ENCODE measurements around the gene IL6R. TPM values are rescaled to one million over a fixed set of nuclear protein-coding genes. Genes with fewer than 3 reads are reported as not detected.

Gene IL6R
- total RNA-seq, 5 donors from 2014 or later (not counting 1 experiment from before 2014, with no cell fraction given) = 76.0 to 87.9 (median 80.8) TPM

DNA sequence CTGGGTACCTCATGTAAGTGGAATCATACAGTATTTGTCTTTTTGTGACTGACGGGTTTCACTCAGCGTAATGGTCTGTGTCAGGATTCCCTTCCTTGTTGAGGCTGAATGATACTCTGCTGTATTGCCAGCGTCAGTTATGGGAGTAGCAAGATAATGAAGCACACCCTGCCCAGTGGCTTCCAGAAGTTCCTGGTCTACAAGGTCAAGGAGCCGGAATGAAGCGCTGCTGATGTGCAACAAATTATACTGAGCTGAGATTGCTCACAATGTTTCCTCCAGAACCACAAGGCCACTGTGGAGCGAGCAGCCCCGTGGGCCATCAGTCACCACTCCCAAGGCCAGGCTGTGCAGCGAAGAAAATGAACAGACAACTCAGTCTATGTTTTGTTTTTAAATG is 72.9 kb downstream of the IL6R start:
- ChIA-PET POLR2A (no interaction called here), CTCF (interaction anchor here in 1 of 2 donors (2.3 kb wide), 1 partner anchor 13 kb away, joined by 6 read pairs; no protein-coding TSS in a partner anchor)
- Mint-ChIP-seq H3K9me3 (no peaks in the 10 kb centered on the region), H3K27me3 (no peaks in the 10 kb centered on the region), H3K4me1 (peaks cover 17 to 21% (median 18%) of the 10 kb centered on the region in 3 donors), H3K36me3 (no peaks in the 10 kb centered on the region), H3K4me3 (no peak overlapping the region), H3K27ac (peak overlapping the region in 1 of 2 donors; percentile 88)
- ATAC-seq (replicated peaks in 1 of 4) (no peak), DNase-seq (no peak)
- Histone ChIP-seq H3K27me3 (replicated peaks in 1 of 2; ENCODE audit: control insufficient read depth in 2 of 2, extremely low read depth in 1 of 2, insufficient read depth in 2 of 2, low read length in 1 of 2) (no peaks in the 10 kb centered on the region), H3K4me3 (ENCODE audit: control insufficient read depth in 1 of 2, extremely low read depth in 1 of 2, low read length in 1 of 2) (no peak overlapping the region), H3K36me3 (ENCODE audit: control insufficient read depth in 2 of 2, extremely low read depth in 1 of 2, insufficient read depth in 1 of 2, low read length in 1 of 2) (no peaks in the 10 kb centered on the region), H3K4me1 (ENCODE audit: control insufficient read depth in 1 of 2, extremely low read depth in 1 of 2, insufficient read depth in 2 of 2, low read length in 2 of 2) (peaks cover 0 to 4% of the 10 kb centered on the region in 2 experiments), H3K9me3 (no peaks in the 10 kb centered on the region), H3K27ac (ENCODE audit: low read length) (no peak overlapping the region)
- 92% methylated on average over 3 of the region's 8 CpGs for WGBS (ENCODE audit: insufficient coverage)

DNA sequence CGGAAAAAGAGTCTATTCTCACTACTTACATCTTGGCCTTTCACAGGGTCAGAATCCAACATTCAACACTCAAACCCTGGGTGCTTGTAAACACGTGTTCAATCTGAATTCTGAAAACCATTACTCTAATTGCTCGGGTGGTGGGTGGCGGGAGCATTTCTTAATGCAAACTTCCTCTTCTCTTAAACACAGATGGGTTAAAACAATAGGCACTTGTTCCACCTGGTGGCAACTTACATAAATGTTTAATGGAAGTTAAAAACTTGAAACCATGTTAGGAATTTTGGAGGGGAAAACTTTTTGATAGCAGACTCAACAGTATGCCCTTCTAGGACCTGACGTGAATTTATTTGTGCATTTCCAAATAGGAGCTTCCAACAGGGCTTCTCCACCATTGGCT is 73.5 kb downstream of the IL6R start:
- Histone ChIP-seq H3K27ac (ENCODE audit: low read length) (no peak overlapping the region), H3K27me3 (replicated peaks in 1 of 2; ENCODE audit: control insufficient read depth in 2 of 2, extremely low read depth in 1 of 2, insufficient read depth in 2 of 2, low read length in 1 of 2) (no peaks in the 10 kb centered on the region), H3K36me3 (ENCODE audit: control insufficient read depth in 2 of 2, extremely low read depth in 1 of 2, insufficient read depth in 1 of 2, low read length in 1 of 2) (no peaks in the 10 kb centered on the region), H3K4me3 (ENCODE audit: control insufficient read depth in 1 of 2, extremely low read depth in 1 of 2, low read length in 1 of 2) (no peak overlapping the region), H3K4me1 (ENCODE audit: control insufficient read depth in 1 of 2, extremely low read depth in 1 of 2, insufficient read depth in 2 of 2, low read length in 2 of 2) (peaks cover 0 to 4% of the 10 kb centered on the region in 2 experiments), H3K9me3 (no peaks in the 10 kb centered on the region)
- Mint-ChIP-seq H3K4me3 (no peak overlapping the region), H3K27me3 (peaks cover 0 to 4% of the 10 kb centered on the region in 2 donors), H3K4me1 (peaks cover 17 to 21% (median 18%) of the 10 kb centered on the region in 3 donors), H3K36me3 (no peaks in the 10 kb centered on the region), H3K9me3 (no peaks in the 10 kb centered on the region), H3K27ac (peak overlapping the region; percentile 64 to 88)
- ATAC-seq (replicated peaks in 1 of 4) (peak; percentile 40 to 74 (median 62)), DNase-seq (peak in 5 of 35 experiments; percentile 11 to 53 (median 25))
- WGBS (ENCODE audit: insufficient coverage) = no CpG with 5 or more reads among the region's 5 CpGs
- CTCF ChIA-PET = interaction anchor here (1.1 to 3.3 kb wide), 8 partner anchors 12 to 607 kb away, joined by 3 to 25 read pairs (median 5); no protein-coding TSS in a partner anchor
- POLR2A ChIA-PET = no interaction called here

DNA sequence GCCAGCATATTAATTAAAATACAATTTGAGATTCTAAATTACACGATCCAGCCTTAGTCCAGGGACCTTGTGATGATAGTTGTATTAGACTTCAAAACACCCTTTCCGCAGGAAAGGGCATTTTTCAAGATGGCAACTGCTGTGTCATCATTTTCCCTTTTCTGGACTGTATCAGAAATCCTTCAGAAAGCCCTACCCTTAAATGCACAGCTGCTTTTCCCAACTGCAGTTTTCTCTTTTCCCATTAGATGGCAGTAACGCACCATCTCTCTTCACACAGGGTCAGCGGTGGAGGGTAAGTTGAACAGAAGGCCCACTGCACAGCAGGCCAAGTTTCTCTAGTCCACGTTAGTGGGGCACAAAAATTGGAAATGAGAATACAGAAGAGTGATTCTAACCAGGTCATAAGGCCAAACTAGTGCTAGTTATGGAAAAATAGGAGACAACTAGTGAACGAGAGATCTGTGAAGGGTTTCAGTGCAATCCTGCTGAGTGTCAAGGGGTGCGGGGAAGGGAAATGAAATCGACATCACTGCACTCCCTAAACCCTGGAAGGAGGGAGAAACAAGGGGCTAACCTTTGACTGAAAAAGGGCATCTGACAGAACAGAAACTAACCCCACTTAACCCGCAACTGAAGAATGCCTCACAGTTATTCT is 74.8 kb downstream of the IL6R start:
- Histone ChIP-seq H3K36me3 (ENCODE audit: control insufficient read depth in 2 of 2, extremely low read depth in 1 of 2, insufficient read depth in 1 of 2, low read length in 1 of 2) (no peaks in the 10 kb centered on the region), H3K27ac (ENCODE audit: low read length) (no peak overlapping the region), H3K27me3 (replicated peaks in 1 of 2; ENCODE audit: control insufficient read depth in 2 of 2, extremely low read depth in 1 of 2, insufficient read depth in 2 of 2, low read length in 1 of 2) (no peaks in the 10 kb centered on the region), H3K9me3 (no peaks in the 10 kb centered on the region), H3K4me3 (ENCODE audit: control insufficient read depth in 1 of 2, extremely low read depth in 1 of 2, low read length in 1 of 2) (no peak overlapping the region), H3K4me1 (ENCODE audit: control insufficient read depth in 1 of 2, extremely low read depth in 1 of 2, insufficient read depth in 2 of 2, low read length in 2 of 2) (peaks cover 0 to 4% of the 10 kb centered on the region in 2 experiments)
- Mint-ChIP-seq H3K9me3 (no peaks in the 10 kb centered on the region), H3K36me3 (no peaks in the 10 kb centered on the region), H3K4me1 (peaks cover 17 to 21% (median 18%) of the 10 kb centered on the region in 3 donors), H3K27me3 (peaks cover 0 to 4% of the 10 kb centered on the region in 2 donors), H3K4me3 (no peak overlapping the region), H3K27ac (no peak overlapping the region)
- ChIA-PET POLR2A (no interaction called here), CTCF (interaction anchor here (0.5 to 3.3 kb wide), 17 partner anchors 13 to 816 kb away, joined by 3 to 25 read pairs (median 3); no protein-coding TSS in a partner anchor)
- peak in 23 of 35 experiments; percentile 21 to 83 (median 40) for DNase-seq
- WGBS (ENCODE audit: insufficient coverage) = 50% methylated on average over 2 of the region's 9 CpGs
- peak; percentile 82 to 87 (median 83) for ATAC-seq (replicated peaks in 1 of 4)

DNA sequence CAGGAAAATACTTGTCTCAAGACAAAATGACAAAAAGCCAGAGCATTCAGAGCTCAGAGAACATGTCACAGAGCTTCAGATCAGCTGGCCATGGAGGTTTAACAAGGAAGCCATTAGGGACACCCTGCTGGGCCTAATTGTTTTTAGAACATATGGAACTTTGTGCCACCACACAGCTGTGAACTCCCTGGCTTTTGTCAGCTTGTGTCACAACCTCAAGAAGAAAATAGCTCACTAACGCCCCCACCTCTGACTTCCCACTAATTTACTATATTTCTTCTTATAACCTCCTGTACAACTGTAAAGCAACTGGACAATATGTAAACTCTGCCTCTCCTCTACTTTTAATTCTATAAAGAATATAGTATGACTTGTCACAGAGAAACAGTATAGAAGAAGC is 75.9 kb downstream of the IL6R start:
- Mint-ChIP-seq H3K4me3 (no peak overlapping the region), H3K27ac (no peak overlapping the region), H3K4me1 (peaks cover 17 to 21% (median 18%) of the 10 kb centered on the region in 3 donors), H3K9me3 (no peaks in the 10 kb centered on the region), H3K27me3 (peaks cover 0 to 4% of the 10 kb centered on the region in 2 donors), H3K36me3 (no peaks in the 10 kb centered on the region)
- H3K9me3 ChIP-seq = no peaks in the 10 kb centered on the region
- ATAC-seq (replicated peaks in 1 of 4) = no peak
- H3K27ac ChIP-seq (ENCODE audit: low read length) = no peak overlapping the region
- H3K4me1 ChIP-seq (ENCODE audit: control insufficient read depth in 1 of 2, extremely low read depth in 1 of 2, insufficient read depth in 2 of 2, low read length in 2 of 2) = peaks cover 0 to 4% of the 10 kb centered on the region in 2 experiments
- no peaks in the 10 kb centered on the region for H3K27me3 ChIP-seq (replicated peaks in 1 of 2; ENCODE audit: control insufficient read depth in 2 of 2, extremely low read depth in 1 of 2, insufficient read depth in 2 of 2, low read length in 1 of 2)
- no peaks in the 10 kb centered on the region for H3K36me3 ChIP-seq (ENCODE audit: control insufficient read depth in 2 of 2, extremely low read depth in 1 of 2, insufficient read depth in 1 of 2, low read length in 1 of 2)
- WGBS (ENCODE audit: insufficient coverage) = no CpG with 5 or more reads among the region's 1 CpG
- DNase-seq = no peak
- no peak overlapping the region for H3K4me3 ChIP-seq (ENCODE audit: control insufficient read depth in 1 of 2, extremely low read depth in 1 of 2, low read length in 1 of 2)
- POLR2A ChIA-PET = no interaction called here
- CTCF ChIA-PET = interaction anchor here (0.5 to 3.3 kb wide), 9 partner anchors 13 to 157 kb away, joined by 3 to 25 read pairs (median 3); no protein-coding TSS in a partner anchor

DNA sequence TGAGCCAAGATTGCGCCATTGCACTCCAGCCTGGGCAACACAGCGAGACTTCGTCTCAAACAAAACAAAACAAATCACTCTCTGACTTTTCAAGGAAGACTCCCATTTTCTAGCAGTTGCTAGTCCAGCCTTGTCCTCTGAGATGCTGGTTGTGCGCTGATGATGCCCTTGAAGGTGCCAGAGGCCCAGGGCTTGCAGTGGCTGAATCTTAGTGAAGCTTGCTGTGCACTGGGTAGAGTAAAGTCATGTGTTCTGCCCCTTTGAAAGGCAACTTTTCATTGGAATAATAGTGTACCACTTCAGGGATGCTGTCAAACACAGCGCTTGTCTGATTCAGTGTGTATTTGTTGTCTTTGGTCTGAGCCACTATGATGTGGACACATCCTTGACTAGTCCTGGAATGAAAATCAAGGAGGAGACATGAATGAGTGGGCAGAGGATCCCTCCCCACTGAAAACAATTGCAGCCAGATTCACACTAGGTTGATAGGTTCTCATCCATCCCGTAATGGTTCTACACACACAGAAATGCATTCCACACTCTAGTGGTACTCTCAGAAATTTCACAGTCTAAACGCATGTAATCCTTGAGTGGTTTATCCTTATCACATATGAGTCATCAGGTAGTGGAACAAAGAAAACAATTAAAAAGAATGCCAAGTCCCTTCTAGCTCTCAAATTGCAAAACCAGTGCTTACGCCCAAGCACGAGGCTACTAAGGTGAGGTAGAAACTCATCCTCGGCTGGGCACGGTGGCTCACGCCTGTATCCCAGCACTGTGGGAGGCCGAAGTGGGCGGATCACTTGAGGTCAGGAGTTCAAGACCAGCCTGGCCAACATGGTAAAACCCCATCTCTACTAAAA is 79.0 kb downstream of the IL6R start:
- Mint-ChIP-seq H3K27ac (no peak overlapping the region), H3K4me1 (peaks cover 4 to 6% (median 5%) of the 10 kb centered on the region in 3 donors), H3K27me3 (peaks cover 0 to 4% of the 10 kb centered on the region in 2 donors), H3K36me3 (no peaks in the 10 kb centered on the region), H3K9me3 (no peaks in the 10 kb centered on the region), H3K4me3 (no peak overlapping the region)
- WGBS (ENCODE audit: insufficient coverage) = 88% methylated on average over 11 of the region's 14 CpGs
- H3K9me3 ChIP-seq = no peaks in the 10 kb centered on the region
- no peaks in the 10 kb centered on the region for H3K27me3 ChIP-seq (replicated peaks in 1 of 2; ENCODE audit: control insufficient read depth in 2 of 2, extremely low read depth in 1 of 2, insufficient read depth in 2 of 2, low read length in 1 of 2)
- ATAC-seq (replicated peaks in 1 of 4) (no peak), DNase-seq (no peak)
- no peak overlapping the region for H3K27ac ChIP-seq (ENCODE audit: low read length)
- CTCF ChIA-PET = interaction anchor here in 1 of 2 donors (1.1 kb wide), 1 partner anchor 62 kb away, joined by 3 read pairs; no protein-coding TSS in a partner anchor
- no peak overlapping the region for H3K4me3 ChIP-seq (ENCODE audit: control insufficient read depth in 1 of 2, extremely low read depth in 1 of 2, low read length in 1 of 2)
- POLR2A ChIA-PET = interaction anchor here in 1 of 2 donors (0.6 kb wide), 1 partner anchor 90 kb away, joined by 3 read pairs; no protein-coding TSS in a partner anchor
- no peaks in the 10 kb centered on the region for H3K4me1 ChIP-seq (ENCODE audit: control insufficient read depth in 1 of 2, extremely low read depth in 1 of 2, insufficient read depth in 2 of 2, low read length in 2 of 2)
- H3K36me3 ChIP-seq (ENCODE audit: control insufficient read depth in 2 of 2, extremely low read depth in 1 of 2, insufficient read depth in 1 of 2, low read length in 1 of 2) = no peaks in the 10 kb centered on the region

DNA sequence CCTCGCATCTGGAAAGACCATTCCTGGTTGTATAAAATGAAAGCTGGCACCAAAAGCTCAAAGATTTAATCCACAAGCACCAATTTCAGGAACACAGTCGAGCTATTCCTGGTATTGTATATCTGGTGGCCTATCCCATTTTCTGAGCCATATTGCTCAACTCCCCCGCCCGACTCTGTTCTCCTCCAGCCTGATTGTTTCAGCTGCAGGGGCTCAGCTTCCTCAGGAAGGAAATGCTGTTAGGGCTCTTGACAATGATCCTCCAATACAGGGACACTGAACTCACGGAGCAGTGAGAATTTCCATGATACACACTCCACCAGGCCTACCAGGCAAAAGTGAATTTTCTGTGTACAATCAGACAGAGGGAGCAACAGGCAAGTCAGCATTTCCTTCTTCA is 80.0 kb downstream of the IL6R start:
- H3K4me1 ChIP-seq (ENCODE audit: control insufficient read depth in 1 of 2, extremely low read depth in 1 of 2, insufficient read depth in 2 of 2, low read length in 2 of 2) = no peaks in the 10 kb centered on the region
- no peaks in the 10 kb centered on the region for H3K27me3 ChIP-seq (replicated peaks in 1 of 2; ENCODE audit: control insufficient read depth in 2 of 2, extremely low read depth in 1 of 2, insufficient read depth in 2 of 2, low read length in 1 of 2)
- Mint-ChIP-seq H3K27me3 (peaks cover 0 to 4% of the 10 kb centered on the region in 2 donors), H3K4me1 (peaks cover 0 to under 1% (median 0%) of the 10 kb centered on the region in 3 donors), H3K36me3 (no peaks in the 10 kb centered on the region), H3K27ac (no peak overlapping the region), H3K9me3 (no peaks in the 10 kb centered on the region), H3K4me3 (no peak overlapping the region)
- CTCF ChIA-PET = no interaction called here
- 80% methylated on average over 1 of the region's 5 CpGs for WGBS (ENCODE audit: insufficient coverage)
- ATAC-seq (replicated peaks in 1 of 4) (no peak), DNase-seq (no peak)
- no peaks in the 10 kb centered on the region for H3K36me3 ChIP-seq (ENCODE audit: control insufficient read depth in 2 of 2, extremely low read depth in 1 of 2, insufficient read depth in 1 of 2, low read length in 1 of 2)
- H3K4me3 ChIP-seq (ENCODE audit: control insufficient read depth in 1 of 2, extremely low read depth in 1 of 2, low read length in 1 of 2) = no peak overlapping the region
- no peaks in the 10 kb centered on the region for H3K9me3 ChIP-seq
- no peak overlapping the region for H3K27ac ChIP-seq (ENCODE audit: low read length)
- POLR2A ChIA-PET = interaction anchor here in 1 of 2 donors (0.5 kb wide), 1 partner anchor 95 kb away, joined by 7 read pairs; no protein-coding TSS in a partner anchor
